A673 (cell line): ENCODE results near the gene FAH.

Experiments used
- EZH2 ChIP-seq: fragments of 200-600 bp; sonication (generic); IDR thresholded peaks from 2 replicates; pipeline ENCODE4 v1.6.1; 2017; ENCODE audit warnings: borderline replicate concordance, low read depth, mild to moderate bottlenecking, mixed read lengths, antibody characterized with exemption, low read length; ENCODE audit not compliant: poor library complexity, severe bottlenecking
- TF ChIP-seq, protein P1 (sequence below): fragments of 300-800, 200-600 bp; sonication (generic); conservative IDR thresholded peaks from 2 replicates; pipeline ENCODE4 v1.5.1; 2017; ENCODE audit warnings: low read depth, mild to moderate bottlenecking, antibody characterized with exemption, low read length, moderate library complexity, mixed read lengths

DNA sequence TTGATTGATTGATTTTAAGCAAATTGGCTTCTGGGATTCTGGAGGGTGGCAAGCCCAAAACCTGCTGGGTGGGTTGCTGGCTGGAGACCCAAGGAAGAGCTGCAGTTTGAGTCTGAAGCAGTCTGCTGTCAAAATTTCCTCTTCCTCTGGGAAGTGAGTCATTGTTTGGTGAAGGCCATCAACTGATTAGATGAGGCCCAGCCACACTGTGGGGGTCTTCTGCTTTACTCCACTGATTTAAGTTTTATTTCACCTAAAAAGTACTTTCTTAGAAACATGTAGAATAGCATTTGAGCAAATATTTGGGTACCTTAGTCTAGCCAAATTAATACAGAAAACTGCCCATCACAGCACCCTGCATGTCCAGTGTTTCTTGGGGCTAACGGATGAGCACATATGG is 33.8 kb downstream of the FAH start:
- no peak for TF ChIP-seq EZH2
- TF ChIP-seq, protein P1, sequence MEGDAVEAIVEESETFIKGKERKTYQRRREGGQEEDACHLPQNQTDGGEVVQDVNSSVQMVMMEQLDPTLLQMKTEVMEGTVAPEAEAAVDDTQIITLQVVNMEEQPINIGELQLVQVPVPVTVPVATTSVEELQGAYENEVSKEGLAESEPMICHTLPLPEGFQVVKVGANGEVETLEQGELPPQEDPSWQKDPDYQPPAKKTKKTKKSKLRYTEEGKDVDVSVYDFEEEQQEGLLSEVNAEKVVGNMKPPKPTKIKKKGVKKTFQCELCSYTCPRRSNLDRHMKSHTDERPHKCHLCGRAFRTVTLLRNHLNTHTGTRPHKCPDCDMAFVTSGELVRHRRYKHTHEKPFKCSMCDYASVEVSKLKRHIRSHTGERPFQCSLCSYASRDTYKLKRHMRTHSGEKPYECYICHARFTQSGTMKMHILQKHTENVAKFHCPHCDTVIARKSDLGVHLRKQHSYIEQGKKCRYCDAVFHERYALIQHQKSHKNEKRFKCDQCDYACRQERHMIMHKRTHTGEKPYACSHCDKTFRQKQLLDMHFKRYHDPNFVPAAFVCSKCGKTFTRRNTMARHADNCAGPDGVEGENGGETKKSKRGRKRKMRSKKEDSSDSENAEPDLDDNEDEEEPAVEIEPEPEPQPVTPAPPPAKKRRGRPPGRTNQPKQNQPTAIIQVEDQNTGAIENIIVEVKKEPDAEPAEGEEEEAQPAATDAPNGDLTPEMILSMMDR: no peak
